HCT116 (cell line): ENCODE data around the gene SHISA3. TPM values are rescaled to one million over a fixed set of nuclear protein-coding genes. Genes with fewer than 3 reads are reported as not detected.

ENCODE experiments used
- ATAC-seq: fragments of 200-7000 bp; cut with Tn5 transposase; 2 replicates; pipeline ENCODE4 v1.9.1; 2020; ENCODE audit warnings: mild to moderate bottlenecking, moderate library complexity
- BruUV-seq: library from RNA; stranded (reverse); fragments of 400-500 nt; replicated peaks from 2 replicates; lab custom pipeline; 2021; lab: Mats Ljungman, UMichigan
- CTCF ChIA-PET: fragments of 300-600 bp; sonication (Branson Sonifier 250); formaldehyde crosslinking; loops from one replicate; lab custom pipeline; 2021; ENCODE audit warnings: antibody characterized with exemption; lab: Charles Lee
- POLR2A ChIA-PET: fragments of 300-600, 350-600 bp; sonication (Branson Sonifier 250); formaldehyde crosslinking; loops from one replicate; lab custom pipeline; 2021; ENCODE audit warnings: antibody characterized with exemption; lab: Charles Lee
- RAD21 ChIA-PET, 2 experiments: fragments of 300-600 bp; sonication (Branson Sonifier 250); formaldehyde crosslinking; loops; one replicate each; lab custom pipeline; 2023; ENCODE audit warnings: low total read pairs in 2 of 2; ENCODE audit not compliant: uncharacterized antibody in 2 of 2, unreplicated experiment in 2 of 2, low non-redundant PET in 1 of 2; lab: Charles Lee
- DNase-seq: peaks from one replicate; pipeline ENCODE4 v3.0.0-alpha.2; 2010; ENCODE audit warnings: low read depth, low spot score
- H2AFZ ChIP-seq: fragments of 200-600 bp; shearing (Covaris generic), sonication (generic); 2 replicates; pipeline ENCODE4 v1.6.1; 2017; ENCODE audit warnings: low read depth, mixed run types, mixed read lengths, antibody characterized with exemption, low read length; ENCODE audit not compliant: poor library complexity, severe bottlenecking
- H3K27ac ChIP-seq: 2 replicates; pipeline ENCODE4 v1.5.1; 2012; ENCODE audit warnings: low read depth, low read length
- H3K27me3 ChIP-seq: fragments of 200-600 bp; sonication (generic); 2 replicates; pipeline ENCODE4 v1.6.1; 2016; ENCODE audit warnings: mixed run types, low read length, mixed read lengths; ENCODE audit not compliant: insufficient read depth
- H3K36me3 ChIP-seq, 2 experiments: fragments of 200-500 bp in 1 of 2; fragments of 200-600 bp in 1 of 2; sonication (Bioruptor generic) in 1 of 2; sonication (generic) in 1 of 2; 2 replicates each; pipeline versions ENCODE4 v1.5.1 to v1.6.1; 2014 to 2016; ENCODE audit warnings: low read length in 2 of 2, inconsistent platforms in 1 of 2, mixed read lengths in 1 of 2, mixed run types in 1 of 2; ENCODE audit not compliant: insufficient read depth in 2 of 2, control insufficient read depth in 1 of 2
- H3K4me1 ChIP-seq, 2 experiments: fragments of 200-600 bp in 1 of 2; sonication (generic) in 1 of 2; 2 replicates each; pipeline versions ENCODE4 v1.5.1 to v1.6.1; 2012 to 2017; ENCODE audit warnings: low read length in 2 of 2, inconsistent platforms in 1 of 2, mild to moderate bottlenecking in 1 of 2, mixed read lengths in 1 of 2, mixed run types in 1 of 2, moderate library complexity in 1 of 2; ENCODE audit not compliant: insufficient read depth in 2 of 2, control insufficient read depth in 1 of 2
- H3K4me2 ChIP-seq: fragments of 200-600 bp; sonication (generic); 2 replicates; pipeline ENCODE4 v1.6.1; 2017; ENCODE audit warnings: mixed run types, low read length, mixed read lengths
- H3K4me3 ChIP-seq, 2 experiments: fragments of 200-600 bp in 1 of 2; sonication (generic) in 1 of 2; replicated peaks in 1 of 2; 2 replicates each; pipeline ENCODE4 v1.5.1; 2011 to 2016; ENCODE audit warnings: low read length in 2 of 2, control low read depth in 1 of 2, low read depth in 1 of 2, mild to moderate bottlenecking in 1 of 2, mixed read lengths in 1 of 2, mixed run types in 1 of 2
- H3K79me2 ChIP-seq: fragments of 200-600 bp; sonication (generic); 2 replicates; pipeline ENCODE4 v1.6.1; 2017; ENCODE audit warnings: mild to moderate bottlenecking, mixed run types, low read length, moderate library complexity, mixed read lengths; ENCODE audit not compliant: insufficient read depth
- H3K9ac ChIP-seq: fragments of 200-600 bp; sonication (generic); 2 replicates; pipeline ENCODE4 v1.6.1; 2016; ENCODE audit warnings: low read length, mixed read lengths
- H3K9me2 ChIP-seq: fragments of 200-600 bp; sonication (generic), shearing (Covaris generic); 2 replicates; pipeline ENCODE4 v1.6.1; 2017; ENCODE audit warnings: mixed run types, mild to moderate bottlenecking, moderate library complexity; ENCODE audit not compliant: insufficient read depth
- H3K9me3 ChIP-seq, 2 experiments: fragments of 200-500 bp in 1 of 2; fragments of 200-600 bp in 1 of 2; sonication (Bioruptor generic) in 1 of 2; sonication (generic) in 1 of 2; 2 replicates each; pipeline ENCODE4 v1.6.1; 2014 to 2017; ENCODE audit warnings: low read length in 2 of 2, mixed read lengths in 2 of 2, inconsistent platforms in 1 of 2, low read depth in 1 of 2, mild to moderate bottlenecking in 1 of 2, mixed run types in 1 of 2, moderate library complexity in 1 of 2; ENCODE audit not compliant: control insufficient read depth in 1 of 2, insufficient read depth in 1 of 2
- H4K20me1 ChIP-seq: fragments of 200-600 bp; sonication (generic), shearing (Covaris generic); 2 replicates; pipeline ENCODE4 v1.6.1; 2017; ENCODE audit warnings: mixed run types, mild to moderate bottlenecking, moderate library complexity; ENCODE audit not compliant: insufficient read depth
- CEBPB ChIP-seq: IDR thresholded peaks from 2 replicates; pipeline ENCODE4 v1.6.1; 2012; ENCODE audit warnings: low read depth
- EGR1 ChIP-seq: IDR thresholded peaks from 2 replicates; pipeline ENCODE4 v1.6.1; 2012; ENCODE audit warnings: low read depth
- EZH2 ChIP-seq: fragments of 200-600 bp; sonication (generic); IDR thresholded peaks from 2 replicates; pipeline ENCODE4 v1.6.1; 2017; ENCODE audit warnings: antibody characterized with exemption, mixed run types
- EZH2phosphoT487 ChIP-seq: fragments of 200-600 bp; IDR thresholded peaks from 2 replicates; pipeline ENCODE4 v1.6.1; 2018; ENCODE audit warnings: antibody characterized with exemption, borderline replicate concordance
- JUND ChIP-seq: IDR thresholded peaks from 2 replicates; pipeline ENCODE4 v1.6.1; 2012
- POLR2A ChIP-seq: IDR thresholded peaks from 2 replicates; pipeline ENCODE4 v1.7.0; 2011; ENCODE audit warnings: borderline replicate concordance; ENCODE audit not compliant: insufficient read depth, insufficient read length; ENCODE audit errors: extremely low read depth
- RAD21 ChIP-seq: IDR thresholded peaks from 2 replicates; pipeline ENCODE4 v1.6.1; 2012; ENCODE audit warnings: low read depth, mild to moderate bottlenecking
- SIN3A ChIP-seq: IDR thresholded peaks from 2 replicates; pipeline ENCODE4 v1.6.1; 2012; ENCODE audit warnings: low read depth
- SRF ChIP-seq: IDR thresholded peaks from 2 replicates; pipeline ENCODE4 v1.6.1; 2012; ENCODE audit warnings: low read depth
- TCF7L2 ChIP-seq: IDR thresholded peaks from 2 replicates; pipeline ENCODE4 v1.7.0; 2011; ENCODE audit warnings: borderline replicate concordance, inconsistent platforms; ENCODE audit not compliant: insufficient read depth, insufficient read length; ENCODE audit errors: extremely low read depth
- ZBTB33 ChIP-seq: IDR thresholded peaks from 2 replicates; pipeline ENCODE4 v1.6.1; 2011; ENCODE audit warnings: mild to moderate bottlenecking, low read length, moderate library complexity; ENCODE audit not compliant: insufficient replicate concordance; ENCODE audit errors: extremely low read depth
- ZFX ChIP-seq: fragments of 450-650 bp; IDR thresholded peaks from 2 replicates; pipeline ENCODE4 v1.6.1; 2017
- ZNF274 ChIP-seq: fragments of 200-500 bp; sonication (Bioruptor generic); IDR thresholded peaks from 2 replicates; pipeline ENCODE4 v1.6.1; 2014; ENCODE audit warnings: mild to moderate bottlenecking, low read depth, low read length, inconsistent platforms
- intact Hi-C: fragments of 100-400 bp; cut with micrococcal nuclease; formaldehyde crosslinking; loops from 2 replicates; pipeline ENCODE4 v1.10.0; 2022
- total RNA-seq: library from RNA; stranded (reverse); gene quantifications from one replicate; pipeline ENCODE4 v1.2.1, GENCODE V29; 2021; ENCODE audit not compliant: unreplicated experiment
- TF ChIP-seq, protein P1 (sequence below): IDR thresholded peaks from 2 replicates; pipeline ENCODE4 v1.6.1; 2012
- TF ChIP-seq, protein P2 (sequence below): IDR thresholded peaks from 2 replicates; pipeline ENCODE4 v1.6.1; 2012; ENCODE audit warnings: low read depth

SHISA3 gene
- total RNA-seq, 1 experiment from 2014 or later, result not detected

GRCh38 chr4:42361456-42361855, 35.8 kb upstream of the SHISA3 start:
- H3K79me2 ChIP-seq, result no peaks in the 10 kb centered on the region
- no peak overlapping the region for H3K4me3 ChIP-seq
- RAD21 ChIA-PET, result no interaction called here
- no peak overlapping the region for H3K9ac ChIP-seq
- no TSS peak for BruUV-seq
- POLR2A ChIA-PET, result no interaction called here
- no peaks in the 10 kb centered on the region for H3K36me3 ChIP-seq
- H3K4me2 ChIP-seq, result no peak overlapping the region
- peaks cover 31% of the 10 kb centered on the region for H3K27me3 ChIP-seq
- no peaks in the 10 kb centered on the region for H4K20me1 ChIP-seq
- TF ChIP-seq EZH2, result no peak
- no peak for TF ChIP-seq EZH2phosphoT487
- TF ChIP-seq, protein P1, sequence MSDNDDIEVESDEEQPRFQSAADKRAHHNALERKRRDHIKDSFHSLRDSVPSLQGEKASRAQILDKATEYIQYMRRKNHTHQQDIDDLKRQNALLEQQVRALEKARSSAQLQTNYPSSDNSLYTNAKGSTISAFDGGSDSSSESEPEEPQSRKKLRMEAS, result no peak
- no peak for TF ChIP-seq JUND
- TF ChIP-seq, protein P2, sequence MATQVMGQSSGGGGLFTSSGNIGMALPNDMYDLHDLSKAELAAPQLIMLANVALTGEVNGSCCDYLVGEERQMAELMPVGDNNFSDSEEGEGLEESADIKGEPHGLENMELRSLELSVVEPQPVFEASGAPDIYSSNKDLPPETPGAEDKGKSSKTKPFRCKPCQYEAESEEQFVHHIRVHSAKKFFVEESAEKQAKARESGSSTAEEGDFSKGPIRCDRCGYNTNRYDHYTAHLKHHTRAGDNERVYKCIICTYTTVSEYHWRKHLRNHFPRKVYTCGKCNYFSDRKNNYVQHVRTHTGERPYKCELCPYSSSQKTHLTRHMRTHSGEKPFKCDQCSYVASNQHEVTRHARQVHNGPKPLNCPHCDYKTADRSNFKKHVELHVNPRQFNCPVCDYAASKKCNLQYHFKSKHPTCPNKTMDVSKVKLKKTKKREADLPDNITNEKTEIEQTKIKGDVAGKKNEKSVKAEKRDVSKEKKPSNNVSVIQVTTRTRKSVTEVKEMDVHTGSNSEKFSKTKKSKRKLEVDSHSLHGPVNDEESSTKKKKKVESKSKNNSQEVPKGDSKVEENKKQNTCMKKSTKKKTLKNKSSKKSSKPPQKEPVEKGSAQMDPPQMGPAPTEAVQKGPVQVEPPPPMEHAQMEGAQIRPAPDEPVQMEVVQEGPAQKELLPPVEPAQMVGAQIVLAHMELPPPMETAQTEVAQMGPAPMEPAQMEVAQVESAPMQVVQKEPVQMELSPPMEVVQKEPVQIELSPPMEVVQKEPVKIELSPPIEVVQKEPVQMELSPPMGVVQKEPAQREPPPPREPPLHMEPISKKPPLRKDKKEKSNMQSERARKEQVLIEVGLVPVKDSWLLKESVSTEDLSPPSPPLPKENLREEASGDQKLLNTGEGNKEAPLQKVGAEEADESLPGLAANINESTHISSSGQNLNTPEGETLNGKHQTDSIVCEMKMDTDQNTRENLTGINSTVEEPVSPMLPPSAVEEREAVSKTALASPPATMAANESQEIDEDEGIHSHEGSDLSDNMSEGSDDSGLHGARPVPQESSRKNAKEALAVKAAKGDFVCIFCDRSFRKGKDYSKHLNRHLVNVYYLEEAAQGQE, result no peak
- TF ChIP-seq POLR2A, result no peak
- TF ChIP-seq SRF, result no peak
- no peak for TF ChIP-seq EGR1
- TF ChIP-seq TCF7L2, result no peak
- no peak for TF ChIP-seq ZBTB33
- no peak for TF ChIP-seq SIN3A
- TF ChIP-seq CEBPB, result no peak
- no peak for TF ChIP-seq ZNF274
- no peak for TF ChIP-seq RAD21
- no peak for TF ChIP-seq ZFX
- H3K9me3 ChIP-seq, result no peaks in the 10 kb centered on the region
- ATAC-seq, result no peak
- H2AFZ ChIP-seq, result no peak overlapping the region
- intact Hi-C loops, result no loop called here
- CTCF ChIA-PET, result no interaction called here
- no peak for DNase-seq
- no peaks in the 10 kb centered on the region for H3K9me2 ChIP-seq
- no peak overlapping the region for H3K27ac ChIP-seq
- H3K4me1 ChIP-seq, result no peaks in the 10 kb centered on the region
